H9 (cell line): ENCODE results near the gene EHHADH. TPM values are rescaled to one million over a fixed set of nuclear protein-coding genes. Genes with fewer than 3 reads are reported as not detected.

Source experiments
- DNase-seq: peaks from one replicate; pipeline ENCODE4 v3.0.0-alpha.2; 2017
- H2AFZ ChIP-seq: one replicate; pipeline ENCODE4 v1.6.1; 2013; ENCODE audit warnings: mild to moderate bottlenecking, low read length, control low read depth, moderate library complexity
- H2AK5ac ChIP-seq: 2 replicates; pipeline ENCODE4 v1.6.1; 2013; ENCODE audit warnings: low read length, control low read depth, mixed read lengths; ENCODE audit not compliant: insufficient read length
- H2BK120ac ChIP-seq: one replicate; pipeline ENCODE4 v1.6.1; 2013; ENCODE audit warnings: low read depth, mild to moderate bottlenecking, low read length, control low read depth, inconsistent platforms; ENCODE audit not compliant: poor library complexity, severe bottlenecking
- H2BK12ac ChIP-seq: 2 replicates; pipeline ENCODE4 v1.6.1; 2013; ENCODE audit warnings: low read length, control low read depth, mixed read lengths, low read depth; ENCODE audit not compliant: insufficient read length
- H2BK15ac ChIP-seq: 2 replicates; pipeline ENCODE4 v1.6.1; 2013; ENCODE audit warnings: low read depth, low read length, control low read depth
- H2BK20ac ChIP-seq: one replicate; pipeline ENCODE4 v1.6.1; 2013; ENCODE audit warnings: low read depth, mild to moderate bottlenecking, low read length, control low read depth, inconsistent platforms; ENCODE audit not compliant: poor library complexity, severe bottlenecking
- H2BK5ac ChIP-seq: 2 replicates; pipeline ENCODE4 v1.6.1; 2013; ENCODE audit warnings: low read length, control low read depth, mixed read lengths; ENCODE audit not compliant: insufficient read length
- H3K14ac ChIP-seq: 2 replicates; pipeline ENCODE4 v1.6.1; 2013; ENCODE audit warnings: low read length, control low read depth; ENCODE audit not compliant: insufficient read depth
- H3K18ac ChIP-seq: 2 replicates; pipeline ENCODE4 v1.6.1; 2013; ENCODE audit warnings: low read depth, mild to moderate bottlenecking, mixed read lengths, low read length, control low read depth; ENCODE audit not compliant: insufficient read length
- H3K23ac ChIP-seq: 2 replicates; pipeline ENCODE4 v1.6.1; 2013; ENCODE audit warnings: low read length, control low read depth, mixed read lengths, low read depth; ENCODE audit not compliant: insufficient read length
- H3K23me2 ChIP-seq: 2 replicates; pipeline ENCODE4 v1.6.1; 2013; ENCODE audit warnings: low read depth, mild to moderate bottlenecking, mixed read lengths, low read length, control low read depth; ENCODE audit not compliant: insufficient read length, poor library complexity, severe bottlenecking
- H3K27ac ChIP-seq: 2 replicates; pipeline ENCODE4 v1.5.1; 2013; ENCODE audit warnings: low read length, control low read depth, mixed read lengths, low read depth; ENCODE audit not compliant: insufficient read length
- H3K27me3 ChIP-seq: 2 replicates; pipeline ENCODE4 v1.6.1; 2013; ENCODE audit warnings: low read length, control low read depth, inconsistent platforms; ENCODE audit not compliant: insufficient read depth
- H3K4ac ChIP-seq: 2 replicates; pipeline ENCODE4 v1.6.1; 2013; ENCODE audit warnings: low read depth, mild to moderate bottlenecking, control low read depth, inconsistent platforms, low read length, moderate library complexity
- H3K4me1 ChIP-seq: 2 replicates; pipeline ENCODE4 v1.6.1; 2013; ENCODE audit warnings: low read length, control low read depth, inconsistent platforms; ENCODE audit not compliant: insufficient read depth
- H3K4me2 ChIP-seq: 2 replicates; pipeline ENCODE4 v1.6.1; 2013; ENCODE audit warnings: low read length, control low read depth, mixed read lengths; ENCODE audit not compliant: insufficient read length, insufficient read depth
- H3K56ac ChIP-seq: 2 replicates; pipeline ENCODE4 v1.6.1; 2013; ENCODE audit warnings: low read depth, mild to moderate bottlenecking, mixed read lengths, low read length, control low read depth; ENCODE audit not compliant: insufficient read length
- H3K79me1 ChIP-seq: 2 replicates; pipeline ENCODE4 v1.6.1; 2013; ENCODE audit warnings: low read depth, mild to moderate bottlenecking, moderate library complexity, low read length, control low read depth, inconsistent platforms; ENCODE audit not compliant: insufficient read depth, poor library complexity, severe bottlenecking
- H3K79me2 ChIP-seq: 2 replicates; pipeline ENCODE4 v1.6.1; 2013; ENCODE audit warnings: low read length, control low read depth, inconsistent platforms; ENCODE audit not compliant: insufficient read depth
- H3K9ac ChIP-seq: 2 replicates; pipeline ENCODE4 v1.6.1; 2013; ENCODE audit warnings: low read length, control low read depth, mixed read lengths; ENCODE audit not compliant: insufficient read length; ENCODE audit errors: extremely low read depth
- H3K9me3 ChIP-seq: one replicate; pipeline ENCODE4 v1.6.1; 2013; ENCODE audit warnings: low read depth, low read length, inconsistent platforms; ENCODE audit not compliant: control insufficient read depth
- H3T11ph ChIP-seq: one replicate; pipeline ENCODE4 v1.6.1; 2013; ENCODE audit warnings: mild to moderate bottlenecking, low read length, control low read depth, inconsistent platforms
- H4K20me1 ChIP-seq: one replicate; pipeline ENCODE4 v1.6.1; 2013; ENCODE audit not compliant: control insufficient read depth, insufficient read length, insufficient read depth
- H4K5ac ChIP-seq: 2 replicates; pipeline ENCODE4 v1.6.1; 2013; ENCODE audit warnings: low read depth, mild to moderate bottlenecking, mixed read lengths, low read length, control low read depth; ENCODE audit not compliant: insufficient read length
- H4K8ac ChIP-seq: replicated peaks from 2 replicates; pipeline ENCODE4 v1.6.1; 2013; ENCODE audit warnings: low read length, control low read depth, mixed read lengths, low read depth; ENCODE audit not compliant: insufficient read length
- H4K91ac ChIP-seq: 2 replicates; pipeline ENCODE4 v1.6.1; 2013; ENCODE audit warnings: low read depth, mild to moderate bottlenecking, moderate library complexity, mixed read lengths, low read length, control low read depth; ENCODE audit not compliant: insufficient read length
- H3K27ac Mint-ChIP-seq, 3 experiments: 2 replicates in 2 of 3; 3 replicates in 1 of 3; pipeline ENCODE4 v1.8.0; 2020 to 2021; ENCODE audit warnings: mixed read lengths in 3 of 3, mild to moderate bottlenecking in 1 of 3, moderate library complexity in 1 of 3
- H3K27me3 Mint-ChIP-seq: 2 replicates; pipeline ENCODE4 v1.8.0; 2021; ENCODE audit warnings: low read depth, mild to moderate bottlenecking, moderate library complexity, mixed read lengths
- H3K36me3 Mint-ChIP-seq, 3 experiments: 2 replicates in 2 of 3; 3 replicates in 1 of 3; pipeline ENCODE4 v1.8.0; 2020 to 2021; ENCODE audit warnings: low read depth in 3 of 3, mixed read lengths in 3 of 3; ENCODE audit not compliant: insufficient read depth in 1 of 3
- H3K4me1 Mint-ChIP-seq, 2 experiments: 2 replicates each; pipeline ENCODE4 v1.8.0; 2020; ENCODE audit warnings: mixed read lengths in 2 of 2
- H3K4me3 Mint-ChIP-seq, 2 experiments: 2 replicates in 1 of 2; 3 replicates in 1 of 2; pipeline ENCODE4 v1.8.0; 2020 to 2021; ENCODE audit warnings: mild to moderate bottlenecking in 2 of 2, mixed read lengths in 2 of 2, moderate library complexity in 1 of 2
- H3K9me3 Mint-ChIP-seq, 2 experiments: 2 replicates in 1 of 2; 3 replicates in 1 of 2; pipeline ENCODE4 v1.8.0; 2020; ENCODE audit warnings: mild to moderate bottlenecking in 2 of 2, mixed read lengths in 2 of 2, moderate library complexity in 1 of 2
- CTCF ChIP-seq: fragments of 200-600 bp; sonication (generic); conservative IDR thresholded peaks from 3 replicates; pipeline ENCODE4 v1.8.0; 2021; ENCODE audit warnings: antibody characterized with exemption, mild to moderate bottlenecking
- WGBS: extraction: QIAGEN DNeasy Blood & Tissue Kit; methylation state at CpG from one replicate; pipeline ENCODE4 v1.1.7; 2013; ENCODE audit warnings: missing lambda C conversion rate, low lambda C conversion rate, mixed read lengths; ENCODE audit not compliant: insufficient read length; ENCODE audit errors: extremely low coverage; 5-methylcytosine and 5-hydroxymethylcytosine counted together
- total RNA-seq: library from RNA; stranded (reverse); gene quantifications from 2 replicates; pipeline ENCODE4 v1.2.1, GENCODE V29; 2021

EHHADH gene
- total RNA-seq, 1 experiment from 2014 or later = 2.1 TPM

- Histone ChIP-seq H3K18ac (no peak overlapping the region), H3K23ac (no peak overlapping the region), H2BK12ac (no peak overlapping the region), H2BK20ac (no peak overlapping the region), H3K79me1 (no peaks in the 10 kb centered on the region), H2BK15ac (no peak overlapping the region), H3T11ph (no peak overlapping the region), H2AK5ac (no peak overlapping the region), H3K4me1 (no peaks in the 10 kb centered on the region), H2BK120ac (no peak overlapping the region), H3K27ac (no peak overlapping the region), H3K56ac (no peak overlapping the region), H3K79me2 (no peaks in the 10 kb centered on the region), H3K9ac (no peak overlapping the region), H4K20me1 (no peaks in the 10 kb centered on the region), H3K4me2 (no peak overlapping the region), H4K91ac (no peak overlapping the region), H2AFZ (no peak overlapping the region), H3K23me2 (no peaks in the 10 kb centered on the region), H4K5ac (no peak overlapping the region), H3K14ac (no peak overlapping the region), H4K8ac (no peak overlapping the region), H3K9me3 (no peaks in the 10 kb centered on the region), H3K4ac (no peak overlapping the region), H2BK5ac (no peak overlapping the region), H3K27me3 (no peaks in the 10 kb centered on the region)
- no peaks in the 10 kb centered on the region for H3K9me3 Mint-ChIP-seq
- H3K27ac Mint-ChIP-seq = no peak overlapping the region
- H3K4me1 Mint-ChIP-seq = peaks cover 12 to 20% of the 10 kb centered on the region in 2 experiments
- no peaks in the 10 kb centered on the region for H3K36me3 Mint-ChIP-seq
- no peak overlapping the region for H3K4me3 Mint-ChIP-seq
- H3K27me3 Mint-ChIP-seq = no peaks in the 10 kb centered on the region
- 100% methylated on average over 1 of the region's 11 CpGs for WGBS
- peak; percentile 28 for DNase-seq
- no peak for TF ChIP-seq CTCF
Measured at GRCh38 chr3:185172086-185173049, 81.5 kb downstream of the EHHADH start.
